Transverse colon (tissue), 4 donors: ENCODE measurements around the gene MZF1. TPM values are rescaled to one million over a fixed set of nuclear protein-coding genes. Genes with fewer than 3 reads are reported as not detected.

Experiments used
- DNase-seq: peaks from one replicate; pipeline ENCODE4 v3.0.0-alpha.2; 2019
- H3K27ac ChIP-seq, 4 donors: fragments of 200-600 bp; sonication (generic); 2 replicates each; pipeline ENCODE4 v1.5.1; 2016 to 2018; ENCODE audit warnings: inconsistent platforms in 4 of 4
- H3K27me3 ChIP-seq: fragments of 200-600 bp; sonication (generic); 2 replicates; pipeline ENCODE4 v1.5.1; 2017; ENCODE audit warnings: inconsistent platforms
- H3K36me3 ChIP-seq, 4 donors: fragments of 200-600 bp; sonication (generic); 2 replicates each; pipeline ENCODE4 v1.5.1; 2017 to 2019; ENCODE audit warnings: inconsistent platforms in 4 of 4
- H3K4me1 ChIP-seq, 4 donors: fragments of 200-600 bp; sonication (generic); 2 replicates each; pipeline ENCODE4 v1.5.1; 2017 to 2020; ENCODE audit warnings: inconsistent platforms in 4 of 4
- H3K4me3 ChIP-seq, 4 donors: fragments of 200-600 bp; sonication (generic); 1 replicate in 1 of 4; 2 replicates in 3 of 4; pipeline versions ENCODE4 v1.5.1 to v1.6.1; 2017 to 2019; ENCODE audit warnings: inconsistent platforms in 4 of 4
- H3K9me3 ChIP-seq, 2 donors: fragments of 200-600 bp; sonication (generic); 2 replicates each; pipeline ENCODE4 v1.5.1; 2017 to 2019; ENCODE audit warnings: inconsistent platforms in 2 of 2
- CTCF ChIP-seq, 5 experiments: fragments of 200-600 bp in 3 of 5; fragments of 450-650 bp in 2 of 5; sonication (generic) in 3 of 5; IDR thresholded peaks; 1 replicate in 2 of 5; 2 replicates in 3 of 5; pipeline ENCODE4 v1.5.1; 2016 to 2017; ENCODE audit warnings: antibody characterized with exemption in 5 of 5, inconsistent platforms in 3 of 5, mild to moderate bottlenecking in 2 of 5, moderate library complexity in 1 of 5
- EP300 ChIP-seq: sonication (generic); formaldehyde crosslinking; IDR thresholded peaks from one replicate; pipeline ENCODE4 v1.6.1; 2017; ENCODE audit warnings: antibody characterized with exemption, low read depth
- POLR2A ChIP-seq: fragments of 450-650 bp; IDR thresholded peaks from one replicate; pipeline ENCODE4 v1.6.1; 2016; ENCODE audit warnings: antibody characterized with exemption, mild to moderate bottlenecking, moderate library complexity
- POLR2AphosphoS5 ChIP-seq, 3 donors: sonication (generic); formaldehyde crosslinking; IDR thresholded peaks; one replicate each; pipeline ENCODE4 v1.6.1; 2016; ENCODE audit warnings: antibody characterized with exemption in 3 of 3
- WGBS, 2 donors: methylation state at CpG; one replicate each; pipeline ENCODE4 v1.1.5; 2018; ENCODE audit warnings: low coverage in 1 of 2; 5-methylcytosine and 5-hydroxymethylcytosine counted together
- in situ Hi-C, 4 donors: fragments of 200-750 bp; cut with MboI; loops; one replicate each; pipeline versions ENCODE4 v1.15.0 to v1.15.1; 2017; ENCODE audit warnings: low sequenced_read_pairs in 3 of 4, low pct_ligation_motif_present in 1 of 4, low pct_unique_long_range_greater_than_20kb in 1 of 4
- intact Hi-C: fragments of 100-400 bp; cut with DNase I; formaldehyde crosslinking; loops from one replicate; pipeline ENCODE4 v1.15.1; 2023; ENCODE audit warnings: low total_unique reads
- total RNA-seq, 4 donors: library from RNA; depleted of rRNA; stranded (reverse); fragments of >200 nt; gene quantifications; one replicate each; pipeline ENCODE4 v1.1.0, GENCODE V29; 2016

Gene MZF1
- total RNA-seq, 4 donors from 2014 or later: 45.5 to 113 (median 67.1) TPM

GRCh38 chr19:58585442-58586132 lies 12.5 kb upstream of the MZF1 start:
- Histone ChIP-seq H3K27ac (no peak overlapping the region), H3K4me3 (no peak overlapping the region), H3K4me1 (peaks cover 0 to 12% (median 2%) of the 10 kb centered on the region in 4 donors), H3K27me3 (no peaks in the 10 kb centered on the region), H3K36me3 (peaks cover 0 to 5% (median 2%) of the 10 kb centered on the region in 4 donors), H3K9me3 (no peaks in the 10 kb centered on the region)
- in situ Hi-C loops (no loop called here), intact Hi-C loops (no loop called here)
- TF ChIP-seq POLR2A (no peak), EP300 (no peak), CTCF (IDR thresholded peaks at IDR 0.05) (no peak), POLR2AphosphoS5 (IDR thresholded peaks at IDR 0.05) (no peak)
- DNase-seq: no peak
- 90% methylated on average over 6 of the region's 6 CpGs; no CpG with 5 or more reads in 1 of the 2 donors for WGBS, 2 donors

- in situ Hi-C loops (no loop called here), intact Hi-C loops (no loop called here)
- peaks cover 0 to 13% (median 2%) of the 10 kb centered on the region in 4 donors for H3K4me1 ChIP-seq
- 83 to 87% methylated on average over 4 to 9 of the region's 9 CpGs for WGBS, 2 donors
- DNase-seq: no peak
- H3K9me3 ChIP-seq: no peaks in the 10 kb centered on the region
- no peak overlapping the region for H3K4me3 ChIP-seq
- H3K27ac ChIP-seq: no peak overlapping the region
- peaks cover 0 to 5% (median 2%) of the 10 kb centered on the region in 4 donors for H3K36me3 ChIP-seq
- no peaks in the 10 kb centered on the region for H3K27me3 ChIP-seq
- TF ChIP-seq EP300 (no peak), CTCF (IDR thresholded peaks at IDR 0.05) (no peak), POLR2A (no peak), POLR2AphosphoS5 (IDR thresholded peaks at IDR 0.05) (no peak)
These were observed 11.6 kb upstream of the MZF1 start for GRCh38 chr19:58584498-58585441.

- 87 to 96% methylated on average over 5 of the region's 6 CpGs for whole genome bisulfite sequencing, 2 donors
- DNase-seq: no peak
- Histone ChIP-seq H3K27ac (no peak overlapping the region), H3K4me3 (no peak overlapping the region), H3K36me3 (peaks cover 0 to 5% (median 2%) of the 10 kb centered on the region in 4 donors), H3K4me1 (peaks cover 0 to 13% (median 2%) of the 10 kb centered on the region in 4 donors), H3K27me3 (no peaks in the 10 kb centered on the region), H3K9me3 (no peaks in the 10 kb centered on the region)
- no peak for TF ChIP-seq CTCF (IDR thresholded peaks at IDR 0.05)
- TF ChIP-seq POLR2AphosphoS5 (IDR thresholded peaks at IDR 0.05): no peak
- TF ChIP-seq POLR2A: no peak
- no peak for TF ChIP-seq EP300
- in situ Hi-C loops (no loop called here), intact Hi-C loops (no loop called here)
These were observed 9.8 kb upstream of the MZF1 start for GRCh38 chr19:58582985-58583384.
